Gastroesophageal sphincter (tissue), 2 donors: ENCODE measurements around the gene WWP2.

Experiments
- EP300 ChIP-seq: sonication (generic); formaldehyde crosslinking; IDR thresholded peaks from one replicate; pipeline ENCODE4 v1.6.1; 2017; ENCODE audit warnings: antibody characterized with exemption, mild to moderate bottlenecking
- POLR2A ChIP-seq, 2 donors: fragments of 450-650 bp; IDR thresholded peaks; one replicate each; pipeline ENCODE4 v1.6.1; 2017; ENCODE audit warnings: antibody characterized with exemption in 2 of 2, mild to moderate bottlenecking in 2 of 2, moderate library complexity in 1 of 2
- POLR2AphosphoS5 ChIP-seq: sonication (generic); formaldehyde crosslinking; IDR thresholded peaks from one replicate; pipeline ENCODE4 v1.6.1; 2017; ENCODE audit warnings: antibody characterized with exemption

GRCh38 chr16:69925311-69925710 is 163.2 kb downstream of the WWP2 start:
- TF ChIP-seq POLR2AphosphoS5, result no peak
- TF ChIP-seq POLR2A (IDR thresholded peaks at IDR 0.05), result no peak
- TF ChIP-seq EP300, result no peak
